22Rv1 (cell line): ENCODE measurements around the gene RAP2A.

Source experiments
- CTCF ChIP-seq: fragments of 450-650 bp; IDR thresholded peaks from 2 replicates; pipeline ENCODE4 v1.5.1; 2017; ENCODE audit warnings: mild to moderate bottlenecking
- ZFX ChIP-seq: fragments of 450-650 bp; IDR thresholded peaks from 2 replicates; pipeline ENCODE4 v1.6.1; 2017; ENCODE audit warnings: antibody characterized with exemption, borderline replicate concordance

- TF ChIP-seq CTCF (no peak), ZFX (no peak)
Measured at GRCh38 chr13:97505017-97505416, 71.0 kb downstream of the RAP2A start.
